Activated CD8-positive, alpha-beta memory T cell treated with anti-CD3 and anti-CD28 coated beads, Interleukin-2, amount 50 U/mL, for 24 hours (primary cell): ENCODE data around the gene OGA.

Experiments used
- DNase-seq: peaks from one replicate; pipeline ENCODE4 v3.0.0-alpha.2; 2020; ENCODE audit errors: extremely low read depth

OGA gene

DNA sequence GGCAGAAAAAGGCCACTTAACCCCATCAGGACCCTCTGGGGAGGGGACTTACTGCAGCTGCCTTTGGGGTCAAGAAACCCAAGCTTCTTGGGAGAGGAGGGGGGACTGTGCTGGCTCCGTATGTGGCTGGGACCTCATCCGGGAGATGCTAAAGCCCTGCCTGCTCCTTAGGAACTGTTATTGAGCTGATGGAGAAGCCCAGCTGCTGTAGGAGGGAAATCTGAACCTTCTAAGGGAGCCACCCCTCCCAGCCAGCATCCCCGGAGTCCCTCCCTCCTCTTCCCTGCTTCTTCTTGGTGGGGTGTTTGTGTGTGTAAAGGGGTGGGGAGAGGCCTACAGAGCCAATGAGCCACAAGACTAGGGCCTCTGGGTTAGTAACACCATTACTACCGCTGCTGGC lies 17.1 kb upstream of the OGA start:
- DNase-seq: no peak

DNA sequence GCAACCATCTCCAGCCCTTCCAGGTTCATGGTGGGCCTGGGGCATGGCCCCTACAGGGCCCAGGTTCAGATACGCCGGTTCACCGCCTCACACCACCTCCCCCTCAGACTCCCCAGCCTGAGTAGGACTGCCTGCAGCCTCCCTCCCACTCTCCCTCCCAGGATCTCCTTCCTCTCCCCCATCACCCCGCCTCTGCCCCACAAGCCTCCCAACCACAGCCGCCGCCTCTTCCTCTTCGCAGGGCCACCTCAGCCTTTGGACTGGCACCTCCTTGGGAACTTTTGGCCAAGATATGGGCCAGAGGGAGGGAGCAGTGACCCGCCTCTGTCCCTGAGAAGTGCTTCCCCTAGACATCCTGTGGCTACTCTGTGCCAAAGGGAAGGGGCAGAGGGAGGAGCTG lies 16.1 kb upstream of the OGA start:
- no peak for DNase-seq

DNA sequence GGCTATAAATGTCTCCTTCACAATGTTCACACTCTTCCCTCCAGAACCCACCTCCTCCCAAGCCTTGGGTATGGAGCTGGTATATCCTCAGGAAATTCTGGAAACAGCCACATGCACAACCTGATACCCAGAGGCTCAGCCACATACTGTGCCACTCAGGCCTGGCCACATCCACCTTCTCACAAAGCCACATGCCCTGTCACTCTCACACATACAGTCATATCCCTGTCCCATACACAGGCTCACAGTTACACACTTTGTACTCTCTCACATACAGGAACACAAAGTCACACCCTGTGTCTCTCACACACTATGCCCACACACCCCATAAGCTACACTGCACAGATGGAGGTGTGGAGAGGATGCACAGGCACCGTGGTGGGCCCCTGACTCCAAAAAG lies 15.2 kb upstream of the OGA start:
- no peak for DNase-seq

DNA sequence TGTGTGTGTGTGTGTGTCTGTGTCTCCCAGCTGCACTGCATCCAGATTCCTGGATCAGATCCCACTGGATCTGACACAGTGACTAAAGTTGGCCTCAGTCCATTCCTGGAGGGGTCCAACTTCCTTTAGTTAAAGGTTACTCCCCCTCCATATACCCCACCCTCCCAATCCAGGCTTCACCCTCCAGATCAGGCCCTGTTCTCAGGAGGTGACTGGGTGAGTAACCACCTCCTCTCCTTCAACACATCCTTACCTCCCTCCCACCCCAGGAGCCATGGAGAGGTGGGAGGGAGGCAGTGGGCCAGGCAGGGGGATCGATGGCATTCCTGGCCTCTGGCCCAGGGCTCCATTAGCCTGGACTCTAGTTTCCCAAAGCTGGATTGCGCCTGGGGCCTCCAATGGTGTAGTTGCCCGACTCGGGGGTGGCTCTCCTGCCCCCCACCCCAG lies 14.1 kb upstream of the OGA start:
- DNase-seq: no peak

DNA sequence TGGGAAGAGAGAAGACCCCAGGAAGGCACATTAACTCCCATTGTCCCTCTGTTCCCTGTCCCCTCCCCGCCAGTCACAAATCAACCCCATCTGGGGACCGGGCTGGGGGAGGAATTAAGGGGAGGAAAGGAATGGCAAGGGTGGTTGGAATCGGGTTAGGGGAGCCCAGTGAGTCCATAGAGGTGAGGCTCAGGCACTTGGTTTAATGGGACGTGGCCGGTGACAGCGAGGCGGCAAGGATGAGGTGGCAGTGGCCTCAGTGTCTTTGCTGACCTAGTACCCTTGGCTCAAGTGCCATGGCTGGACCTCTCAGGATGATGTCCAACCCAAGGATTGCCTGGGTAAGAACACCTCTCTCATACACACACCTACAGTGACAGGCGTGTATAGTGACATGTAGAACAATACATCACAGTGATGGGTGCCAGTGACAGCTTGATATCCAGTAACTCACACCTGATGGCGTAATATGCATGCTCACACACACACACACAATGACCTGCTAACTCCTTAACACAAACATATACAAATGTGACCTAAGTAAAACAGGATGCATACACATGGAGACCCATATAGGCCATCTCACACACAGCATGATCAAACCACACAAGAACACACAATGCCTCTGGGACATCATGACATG lies 13.0 kb upstream of the OGA start:
- DNase-seq: no peak

DNA sequence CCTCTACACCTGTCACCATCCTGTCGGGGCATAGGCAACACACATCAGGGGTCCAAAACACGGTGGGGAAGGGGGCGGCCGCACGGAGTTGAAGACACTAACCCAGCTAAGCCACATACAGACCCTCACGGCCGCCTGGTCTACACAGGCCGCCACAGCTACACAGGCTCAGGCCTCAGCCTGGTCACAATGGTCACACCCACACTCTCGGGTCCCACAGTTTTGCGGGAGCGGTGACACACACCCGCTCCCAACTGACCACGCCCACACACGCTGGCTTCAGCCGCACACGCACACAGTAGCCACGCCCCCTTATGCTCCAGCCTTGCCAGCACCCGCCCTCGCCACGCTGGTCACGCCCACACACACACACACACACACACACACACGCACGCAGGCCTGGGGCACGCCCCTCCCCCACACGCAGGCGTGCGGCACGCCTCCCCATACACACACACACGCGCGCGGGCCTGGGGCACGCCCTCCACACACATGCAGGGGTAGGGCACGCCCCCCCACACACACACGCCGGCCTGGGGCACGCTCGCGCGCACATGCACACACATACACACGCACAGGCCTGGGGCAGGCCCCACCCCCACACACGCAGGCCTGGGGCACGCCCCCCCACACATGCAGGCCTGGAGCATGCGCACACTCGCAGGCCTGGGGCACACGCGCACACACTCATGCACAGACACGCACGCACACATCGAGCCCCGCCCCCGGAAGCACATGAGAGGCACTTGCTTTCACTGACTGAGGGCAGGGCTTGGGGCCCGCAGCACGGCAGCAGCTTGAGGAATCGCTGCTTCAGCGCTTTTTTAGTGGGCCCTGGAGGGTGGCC lies 12.3 kb upstream of the OGA start:
- DNase-seq: peak; percentile 70

DNA sequence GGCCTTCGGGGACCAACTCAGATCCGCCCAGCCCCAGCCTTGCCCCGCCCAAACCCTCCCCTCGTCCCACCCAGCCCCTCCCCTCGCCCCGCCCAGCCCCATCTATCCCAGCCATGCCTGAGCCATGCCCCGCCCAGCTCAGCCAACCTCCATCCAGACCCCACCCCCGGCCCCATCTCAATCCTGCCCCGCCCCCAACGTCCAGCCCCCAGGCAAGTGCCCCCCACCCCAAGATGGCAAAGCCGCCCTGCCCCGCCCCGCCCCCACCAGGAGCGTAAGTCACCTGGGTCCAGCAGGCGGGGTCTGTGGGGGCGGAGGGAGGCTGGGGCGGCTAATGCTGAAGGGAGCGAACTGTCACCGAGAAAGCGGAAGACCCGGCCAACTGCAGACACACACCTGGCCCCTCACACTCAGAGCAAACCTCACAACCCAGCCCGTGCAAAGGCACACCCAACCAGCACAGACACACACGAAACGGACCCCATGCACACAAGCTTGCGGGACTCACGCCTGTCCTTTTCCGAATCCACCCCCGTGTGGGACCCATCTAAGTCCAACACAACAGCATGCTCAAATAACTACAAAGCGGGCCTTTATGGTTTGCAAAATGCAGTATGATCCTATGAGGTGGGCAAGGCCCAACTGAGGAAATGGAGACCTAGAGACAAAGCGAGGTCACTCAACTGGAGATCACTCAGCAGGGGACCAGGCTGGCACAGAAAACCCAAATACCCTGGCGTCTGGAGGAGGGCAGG lies 11.5 kb upstream of the OGA start:
- no peak for DNase-seq

DNA sequence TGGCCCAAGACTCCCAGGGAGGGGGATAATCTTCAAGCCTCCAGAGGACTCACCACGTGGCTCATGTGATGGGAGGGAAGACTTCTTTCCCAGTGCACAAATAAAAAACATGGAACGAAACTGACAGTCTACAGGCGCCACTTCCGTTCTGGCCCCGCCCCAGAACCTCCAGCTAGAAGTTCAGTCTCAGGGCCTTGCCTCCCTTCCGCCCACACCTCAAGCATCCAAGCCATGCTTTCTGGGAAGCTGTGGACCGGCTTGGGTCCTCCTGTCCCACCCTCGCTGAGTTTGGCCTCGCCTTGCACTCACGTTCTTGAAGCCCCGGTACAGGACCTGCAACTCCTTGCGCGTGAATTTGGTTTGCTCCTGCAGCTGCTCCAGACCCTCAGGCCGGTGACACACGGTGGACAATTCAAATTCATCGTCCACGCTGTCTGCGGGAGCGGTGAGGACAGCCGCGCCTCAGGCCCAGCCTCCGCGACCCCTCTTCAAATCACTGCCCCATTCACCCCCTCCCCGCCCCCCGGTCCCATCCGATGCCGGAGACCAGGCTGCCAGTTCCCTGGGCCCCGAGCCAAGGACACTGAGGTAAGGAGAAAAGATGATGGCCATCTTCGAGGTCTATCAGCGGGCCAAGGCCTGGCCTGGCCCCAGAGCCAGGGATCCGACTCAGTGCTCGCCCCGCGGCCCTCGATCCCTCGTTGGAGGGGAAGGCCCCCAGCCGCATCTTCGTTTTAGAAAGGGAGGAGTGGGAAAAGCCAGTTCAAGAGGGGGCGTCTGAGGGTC lies 10.7 kb upstream of the OGA start:
- no peak for DNase-seq

DNA sequence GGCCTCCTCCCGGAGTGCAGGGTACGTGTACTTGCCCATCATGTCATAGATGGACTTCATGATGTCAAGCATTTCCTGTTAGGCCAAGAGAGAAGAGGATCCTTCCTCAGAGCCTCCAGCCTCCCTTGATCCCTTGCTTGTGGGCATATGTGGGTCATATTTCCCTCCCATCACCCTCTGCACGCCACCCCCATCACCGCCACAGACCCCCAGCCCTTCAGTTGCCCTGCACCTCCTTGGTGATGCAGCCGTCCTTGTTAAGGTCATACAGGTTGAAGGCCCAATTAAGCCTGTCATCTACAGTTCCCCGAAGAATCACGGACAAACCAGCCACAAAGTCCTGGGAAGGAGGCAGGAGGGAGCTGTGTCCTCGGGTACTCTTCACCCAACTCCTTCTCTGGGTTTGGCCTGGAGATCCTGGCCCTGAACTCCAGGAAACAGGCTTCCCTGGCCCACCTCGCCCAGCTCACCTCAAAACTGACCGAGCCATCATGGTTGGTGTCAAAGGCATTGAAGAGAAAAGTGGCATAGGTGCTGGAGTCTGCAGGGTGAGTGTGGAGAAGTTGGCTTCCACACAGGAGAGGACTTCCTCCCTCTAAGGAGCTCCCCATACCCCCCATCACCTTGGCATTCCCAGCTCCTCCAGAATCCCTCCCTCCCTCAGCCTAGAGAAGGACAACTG lies 9.8 kb upstream of the OGA start:
- DNase-seq: no peak

DNA sequence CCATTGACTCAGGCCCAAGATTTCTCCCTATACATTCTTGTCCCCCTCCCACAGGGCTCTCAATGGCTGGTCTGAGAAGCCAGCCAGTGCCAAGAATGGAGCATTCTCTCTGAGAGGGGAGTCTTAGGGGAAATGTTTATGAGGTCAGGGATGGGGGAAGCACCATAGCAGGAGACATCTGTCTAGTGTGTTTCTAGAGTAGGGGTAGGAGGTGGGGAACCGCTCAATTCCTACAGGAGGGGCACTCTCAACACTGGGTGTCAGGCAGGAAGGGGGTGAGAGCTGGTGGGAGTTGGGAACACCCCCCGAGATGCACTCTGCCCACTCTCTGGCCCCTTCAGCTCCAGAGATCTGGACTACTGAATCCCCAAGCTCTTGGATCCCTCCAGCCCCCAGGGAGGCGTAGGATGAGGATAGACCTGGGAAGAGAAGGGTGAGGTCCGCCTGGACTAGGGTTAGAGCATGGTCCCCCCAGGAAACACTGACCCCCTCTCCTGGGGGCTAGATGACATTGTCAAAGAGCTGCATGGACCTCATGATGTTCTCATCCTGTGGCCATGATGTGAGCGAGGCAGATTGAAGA lies 8.7 kb upstream of the OGA start:
- DNase-seq: no peak

DNA sequence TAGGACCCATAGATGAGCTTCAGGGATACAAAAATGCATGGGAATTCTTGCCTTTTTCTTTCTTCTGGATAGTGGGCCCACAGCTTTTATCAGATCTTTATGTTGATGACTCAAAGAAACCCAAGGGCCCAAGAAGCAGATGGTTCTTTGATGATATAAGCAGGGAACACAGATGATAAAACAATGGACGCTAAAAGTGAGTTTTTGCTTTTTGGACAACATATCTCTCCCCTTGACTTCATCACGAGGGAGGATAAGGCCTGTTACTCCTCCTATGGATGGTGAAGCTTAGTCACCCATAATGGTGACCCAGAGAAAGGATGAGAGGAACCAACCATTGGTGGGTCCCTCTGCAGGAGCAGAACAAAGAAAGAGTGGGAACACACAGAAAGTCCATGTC lies 6.5 kb upstream of the OGA start:
- DNase-seq: no peak

DNA sequence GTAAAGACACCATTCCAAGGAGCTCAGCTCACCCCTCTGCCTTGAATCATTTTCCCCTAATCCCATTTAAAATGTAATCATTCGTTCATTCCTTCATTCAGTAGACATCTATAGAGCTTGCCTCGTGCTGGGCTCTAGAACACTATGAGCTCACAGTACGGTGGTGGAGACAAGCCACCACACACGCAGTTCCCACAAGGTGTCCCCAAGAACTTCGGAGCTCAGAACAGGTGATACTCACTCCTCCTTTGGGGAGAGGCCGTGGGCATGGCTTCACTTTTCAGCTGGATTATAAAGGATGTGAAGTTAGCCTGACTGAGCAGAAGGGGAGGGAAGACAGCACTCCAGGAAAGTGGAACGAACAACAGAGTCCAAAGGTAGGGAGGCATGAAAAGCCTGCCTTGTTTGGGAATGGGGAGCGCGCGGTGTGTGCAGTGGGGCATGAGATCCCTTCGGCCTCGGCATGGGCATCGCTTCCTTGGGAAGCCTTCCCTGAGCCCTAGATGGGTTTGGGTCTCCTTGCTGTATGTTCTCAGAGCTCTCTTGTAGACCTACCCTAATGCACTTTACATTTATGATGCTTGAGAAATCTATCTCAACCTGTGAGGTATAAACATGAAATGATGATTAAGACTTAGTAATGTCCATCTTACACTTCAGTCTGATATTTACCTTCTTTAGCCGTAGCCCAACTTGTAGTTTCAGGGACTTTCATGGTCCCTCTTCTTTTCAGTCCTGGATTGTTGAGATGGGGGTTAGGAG lies 809 bp upstream of the OGA start:
- no peak for DNase-seq

DNA sequence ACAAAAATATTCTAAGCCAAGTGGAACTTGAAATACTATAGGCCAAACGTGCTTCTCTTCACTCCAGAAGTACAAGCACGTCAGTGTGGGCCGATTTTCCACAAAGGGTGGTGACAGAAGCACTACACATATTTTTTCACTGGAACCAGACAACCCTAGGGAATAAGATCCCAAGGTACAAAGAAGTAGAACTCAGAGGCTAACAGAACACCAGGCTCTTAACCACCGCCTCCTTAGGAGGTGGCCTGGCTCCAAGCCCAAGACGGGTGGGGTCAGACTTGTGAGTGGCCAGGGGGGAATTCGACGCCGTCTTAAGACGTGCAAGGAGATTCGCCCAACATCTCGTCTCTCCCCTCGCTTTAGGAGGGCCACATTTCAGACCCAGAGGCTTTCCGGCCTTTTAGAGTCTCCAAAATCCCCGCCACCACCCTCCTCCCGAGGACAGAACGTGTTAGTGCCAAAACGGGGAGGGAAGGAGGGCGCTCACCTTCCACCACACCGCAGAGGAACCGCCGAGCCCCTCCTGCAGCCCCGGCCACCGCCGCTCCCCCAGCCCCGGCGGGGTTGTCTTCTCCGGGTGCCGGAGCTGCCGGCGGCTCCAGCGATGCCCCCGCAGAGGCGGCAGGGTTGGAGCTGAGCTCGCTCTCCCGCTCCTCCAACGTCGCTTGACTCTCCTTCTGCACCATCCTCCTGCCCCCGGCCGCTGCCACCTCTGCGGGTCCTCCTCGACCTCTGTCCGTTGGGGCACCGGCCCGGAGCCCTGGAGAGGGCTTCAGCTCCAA lies 716 bp downstream of the OGA start:
- peak; percentile 15 for DNase-seq

DNA sequence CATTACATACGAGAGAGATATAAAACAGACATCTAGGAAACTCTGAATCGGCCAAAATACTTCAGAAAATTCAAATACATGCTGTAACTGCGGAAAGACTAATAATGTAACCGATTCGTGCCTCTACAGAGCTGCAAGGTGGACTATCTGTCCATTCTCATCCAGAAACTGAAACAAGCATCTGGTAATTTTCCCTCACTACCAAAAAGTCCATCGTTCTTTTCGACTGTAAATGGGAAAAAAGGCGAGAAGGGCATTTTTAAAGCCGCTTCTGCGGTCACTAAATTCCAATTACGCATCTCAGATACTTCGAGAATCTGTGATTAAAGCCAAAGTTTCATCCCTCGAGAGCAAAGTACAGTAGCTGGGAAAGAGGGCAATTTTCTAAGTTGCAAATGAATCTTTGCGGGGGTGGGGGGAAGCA lies 1.3 kb downstream of the OGA start:
- DNase-seq: no peak

DNA sequence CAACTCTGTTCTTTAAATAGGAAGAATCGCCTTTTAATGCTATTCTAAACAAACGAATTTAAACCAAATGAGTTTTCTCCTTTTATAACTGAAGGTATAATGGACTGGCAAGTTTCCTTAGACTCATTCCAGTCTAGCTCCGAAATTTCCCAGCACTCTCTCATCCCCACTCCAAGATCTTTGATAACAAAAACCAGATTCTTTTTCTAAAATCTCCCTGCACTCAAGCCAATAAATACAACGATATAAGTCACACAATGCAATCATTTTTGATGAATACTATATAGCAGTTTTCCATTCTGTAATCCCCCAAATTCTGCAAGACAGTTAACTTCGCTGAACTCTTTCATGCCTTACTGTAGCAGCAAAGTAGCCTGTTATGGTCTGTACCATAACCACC lies 1.9 kb downstream of the OGA start:
- no peak for DNase-seq

DNA sequence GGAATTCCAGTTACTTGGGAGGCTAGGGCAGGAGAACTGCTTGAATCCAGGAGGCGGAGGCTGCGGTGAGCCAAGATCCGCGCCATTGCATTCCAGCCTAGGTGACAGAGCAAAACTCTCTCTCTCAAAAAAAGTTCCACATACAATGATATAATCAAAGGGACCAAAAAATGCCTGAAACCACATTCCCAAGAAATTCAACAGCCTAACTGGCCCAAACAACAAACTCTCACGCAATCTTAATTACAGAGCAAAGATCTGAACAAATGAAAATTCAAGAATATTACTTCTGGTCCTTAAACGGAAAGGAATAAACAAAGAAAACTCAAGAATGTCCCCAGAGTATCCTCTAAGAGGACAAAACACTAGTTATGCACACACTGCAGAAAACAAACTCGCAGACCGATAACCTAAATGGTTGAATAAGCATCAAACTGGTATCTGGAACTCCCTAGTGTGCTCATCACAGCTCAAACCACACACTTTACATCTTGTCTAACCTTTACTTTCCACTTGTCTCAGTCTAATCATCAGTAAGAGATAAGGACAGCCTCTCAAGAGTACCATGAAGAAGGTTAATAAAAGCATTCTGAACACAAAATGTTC lies 3.7 kb downstream of the OGA start:
- no peak for DNase-seq

DNA sequence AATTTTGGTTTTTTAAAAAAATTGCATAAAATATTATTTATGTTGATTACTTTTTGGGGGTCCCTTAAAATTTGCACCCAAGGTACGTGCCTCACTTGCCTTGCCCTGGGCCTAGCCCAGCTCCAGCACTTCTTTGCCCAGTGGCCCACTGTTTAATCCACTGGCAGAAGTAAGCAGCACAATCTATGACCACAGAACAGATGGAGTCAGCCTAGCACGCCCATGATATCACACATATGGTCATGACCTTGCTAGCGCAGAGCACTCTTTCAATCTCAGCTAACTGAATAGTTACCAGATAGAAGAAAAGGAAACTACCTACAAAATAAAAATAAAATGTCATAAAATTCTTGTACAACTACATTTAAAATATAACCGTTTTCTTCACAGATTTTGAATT lies 5.6 kb downstream of the OGA start:
- DNase-seq: no peak

DNA sequence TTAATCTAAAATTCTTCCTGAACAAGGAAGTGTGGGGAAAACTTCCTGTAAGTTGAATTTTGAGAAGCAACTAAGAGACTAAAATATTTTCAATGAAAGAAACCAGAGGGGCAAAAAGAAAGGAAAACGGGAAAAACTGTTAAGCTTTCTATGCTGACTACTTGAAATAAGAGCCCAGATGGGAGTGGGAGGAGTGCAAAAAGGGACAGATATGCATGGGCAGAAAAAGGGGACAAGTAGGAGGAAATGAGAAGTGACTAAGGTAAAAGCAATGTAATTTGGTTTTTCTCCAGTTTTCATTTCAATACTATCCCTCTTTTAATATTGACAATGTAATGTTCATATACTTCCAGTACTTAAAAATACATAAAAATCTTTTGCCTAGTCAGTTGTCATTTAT lies 11.1 kb downstream of the OGA start:
- DNase-seq: no peak

DNA sequence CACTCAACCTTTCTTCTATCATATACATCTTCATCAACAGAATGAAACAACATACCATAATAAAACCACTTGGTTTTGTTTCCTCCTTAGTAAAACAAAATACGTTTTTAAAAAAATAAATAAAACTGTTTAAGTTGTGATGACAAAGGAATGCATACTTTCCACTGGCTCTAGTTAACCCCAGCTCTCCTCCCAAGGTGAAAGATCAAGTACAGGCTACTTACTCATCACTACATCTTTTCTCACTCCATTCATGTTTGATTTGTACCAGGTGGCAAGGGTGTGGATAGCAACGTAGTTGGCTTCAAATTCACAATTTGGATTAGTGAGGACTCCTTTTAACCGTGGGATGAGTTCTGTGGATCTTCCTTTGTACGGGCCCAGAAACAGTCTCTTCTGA lies 14.7 kb downstream of the OGA start:
- DNase-seq: no peak
